Astrocyte of the cerebellum (primary cell): ENCODE measurements around the gene ARHGAP42.

Experiments
- DNase-seq: peaks from one replicate; pipeline ENCODE4 v3.0.0-alpha.2; 2011; ENCODE audit warnings: low read depth
- H3K4me3 ChIP-seq: 2 replicates; pipeline ENCODE4 v1.5.1; 2011; ENCODE audit warnings: mild to moderate bottlenecking, low read depth, low read length, moderate library complexity
- in situ Hi-C: cut with HindIII; loops from 2 replicates; pipeline ENCODE4 v1.10.0; 2017; ENCODE audit warnings: low sequenced_read_pairs
- TF ChIP-seq, protein P1 (sequence below): IDR thresholded peaks from 2 replicates; pipeline ENCODE4 v1.5.1; 2012; ENCODE audit warnings: low read length, low read depth, moderate library complexity, mild to moderate bottlenecking; ENCODE audit errors: missing control alignments

ARHGAP42 gene

DNA sequence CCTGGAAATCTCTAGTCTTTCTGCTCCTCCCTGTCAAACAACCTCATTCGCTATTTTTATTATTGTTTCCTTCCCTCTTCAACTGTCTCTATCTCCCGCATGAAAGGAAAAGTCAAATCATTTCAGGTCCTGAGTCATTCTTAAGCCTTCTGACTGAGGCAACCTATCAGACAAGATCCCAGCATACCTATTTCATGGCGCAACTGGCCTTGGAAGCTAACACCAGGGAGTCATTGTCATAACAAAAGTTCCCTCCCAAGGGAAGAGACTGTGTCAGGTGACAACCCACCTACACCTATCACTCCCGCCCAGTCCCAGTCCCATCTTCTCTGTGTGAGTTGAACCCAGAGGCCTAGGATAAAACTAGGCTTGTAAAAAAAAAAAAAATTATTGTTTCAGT lies 10.2 kb upstream of the ARHGAP42 start:
- no peak for DNase-seq
- in situ Hi-C loops, result loop anchor here (25.0 kb wide), 2 partner anchors 160 to 260 kb away; no protein-coding TSS in a partner anchor
- TF ChIP-seq, protein P1, sequence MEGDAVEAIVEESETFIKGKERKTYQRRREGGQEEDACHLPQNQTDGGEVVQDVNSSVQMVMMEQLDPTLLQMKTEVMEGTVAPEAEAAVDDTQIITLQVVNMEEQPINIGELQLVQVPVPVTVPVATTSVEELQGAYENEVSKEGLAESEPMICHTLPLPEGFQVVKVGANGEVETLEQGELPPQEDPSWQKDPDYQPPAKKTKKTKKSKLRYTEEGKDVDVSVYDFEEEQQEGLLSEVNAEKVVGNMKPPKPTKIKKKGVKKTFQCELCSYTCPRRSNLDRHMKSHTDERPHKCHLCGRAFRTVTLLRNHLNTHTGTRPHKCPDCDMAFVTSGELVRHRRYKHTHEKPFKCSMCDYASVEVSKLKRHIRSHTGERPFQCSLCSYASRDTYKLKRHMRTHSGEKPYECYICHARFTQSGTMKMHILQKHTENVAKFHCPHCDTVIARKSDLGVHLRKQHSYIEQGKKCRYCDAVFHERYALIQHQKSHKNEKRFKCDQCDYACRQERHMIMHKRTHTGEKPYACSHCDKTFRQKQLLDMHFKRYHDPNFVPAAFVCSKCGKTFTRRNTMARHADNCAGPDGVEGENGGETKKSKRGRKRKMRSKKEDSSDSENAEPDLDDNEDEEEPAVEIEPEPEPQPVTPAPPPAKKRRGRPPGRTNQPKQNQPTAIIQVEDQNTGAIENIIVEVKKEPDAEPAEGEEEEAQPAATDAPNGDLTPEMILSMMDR, result no peak
- H3K4me3 ChIP-seq, result no peak overlapping the region

DNA sequence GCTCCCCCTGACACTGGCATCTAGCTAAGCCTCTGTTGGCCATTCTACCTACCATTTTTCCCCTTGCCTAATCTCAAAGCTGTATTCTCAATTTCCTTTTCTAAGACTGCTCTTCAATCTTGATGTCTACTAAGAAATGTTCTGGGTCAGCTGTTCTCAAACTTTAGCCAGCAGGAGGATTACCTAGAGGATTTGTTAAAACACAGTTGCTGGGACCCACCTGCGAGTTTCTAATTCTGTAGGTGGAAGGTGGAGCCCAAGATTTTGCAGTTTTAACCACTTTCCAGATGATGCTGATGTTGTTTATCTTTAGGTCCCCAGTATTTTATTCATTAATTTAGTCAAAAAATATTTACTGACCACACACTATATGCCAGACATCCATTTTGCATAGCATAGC lies 9.3 kb upstream of the ARHGAP42 start:
- DNase-seq, result no peak
- in situ Hi-C loops, result loop anchor here (25.0 kb wide), 2 partner anchors 160 to 260 kb away; no protein-coding TSS in a partner anchor
- no peak overlapping the region for H3K4me3 ChIP-seq
- TF ChIP-seq, protein P1, result no peak

DNA sequence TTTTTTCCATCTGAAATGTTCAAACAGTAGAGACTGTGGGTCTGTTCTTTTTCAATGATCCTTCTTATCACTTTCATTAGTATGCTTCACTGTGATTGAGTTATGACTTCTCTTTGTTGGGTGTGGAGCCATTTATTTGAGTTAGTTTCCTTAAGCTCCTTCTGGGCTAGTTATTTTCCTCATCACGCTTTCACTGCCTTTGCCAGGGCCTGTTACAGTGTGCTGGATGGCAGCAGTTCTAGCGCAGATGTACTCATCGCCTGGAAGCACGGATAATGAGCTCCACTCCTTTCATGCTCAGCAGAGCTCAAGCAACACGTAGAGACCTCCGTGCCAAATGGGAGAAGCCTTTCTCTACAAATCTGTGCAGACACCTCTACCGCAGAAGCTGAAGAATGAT lies 7.0 kb upstream of the ARHGAP42 start:
- TF ChIP-seq, protein P1, result no peak
- in situ Hi-C loops, result loop anchor here (25.0 kb wide), 2 partner anchors 157 to 257 kb away; no protein-coding TSS in a partner anchor
- no peak overlapping the region for H3K4me3 ChIP-seq
- no peak for DNase-seq

DNA sequence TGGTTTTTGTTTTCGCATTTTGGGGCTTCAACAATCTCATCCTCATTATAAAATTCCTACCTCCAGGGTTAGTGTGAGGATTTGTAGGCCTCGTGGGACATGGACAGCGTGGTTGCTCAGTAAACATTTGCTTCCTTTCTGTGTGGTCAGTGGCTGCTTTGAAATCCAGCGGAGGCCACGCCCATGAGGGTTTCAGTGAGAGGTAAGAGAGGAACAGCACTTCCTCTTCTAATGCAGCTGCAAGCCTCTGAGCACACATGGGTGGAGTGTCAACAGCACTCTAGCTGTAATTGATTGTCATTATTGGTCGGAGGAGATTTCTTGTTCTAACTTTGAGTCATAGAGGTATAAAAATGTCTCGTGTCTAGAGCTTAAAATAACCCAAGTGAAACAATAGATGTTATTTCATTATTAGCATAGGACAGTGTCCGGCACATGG lies 6.0 kb upstream of the ARHGAP42 start:
- in situ Hi-C loops, result loop anchor here (25.0 kb wide), 2 partner anchors 156 to 256 kb away; no protein-coding TSS in a partner anchor
- no peak overlapping the region for H3K4me3 ChIP-seq
- no peak for DNase-seq
- TF ChIP-seq, protein P1, result no peak

DNA sequence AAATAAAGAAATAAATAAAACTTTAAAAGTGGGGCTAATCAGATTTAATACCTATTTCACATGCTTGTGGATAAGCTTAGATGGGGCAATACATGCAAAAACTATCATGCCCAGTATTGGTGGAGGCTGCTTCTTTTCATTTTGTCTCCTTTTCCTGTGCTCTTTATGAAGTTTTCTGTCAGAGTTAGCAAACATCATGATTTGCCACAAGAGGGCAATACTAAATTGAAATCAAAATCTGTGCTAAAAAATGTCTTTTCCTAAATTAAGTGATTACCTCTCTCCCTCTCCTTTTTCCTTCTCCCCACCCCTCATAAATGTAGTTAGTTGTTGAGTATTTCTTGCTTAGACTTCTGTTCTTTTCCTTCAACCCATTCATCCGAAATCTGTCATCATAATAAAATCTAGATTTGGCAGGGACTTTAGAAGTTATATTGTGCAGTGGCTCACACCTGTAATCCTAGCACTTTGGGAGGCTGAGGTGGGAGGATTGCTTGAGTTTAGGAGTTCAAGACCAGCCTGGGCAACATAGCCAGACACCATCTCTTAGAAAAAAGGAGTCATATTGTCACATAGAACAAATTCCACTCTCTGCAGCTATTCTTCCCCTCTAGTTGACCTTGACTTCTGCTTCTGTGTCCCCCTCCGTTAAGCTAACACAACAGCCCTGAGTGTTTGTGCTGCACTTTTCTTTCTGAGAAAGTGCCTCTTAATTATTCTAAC lies 4.7 kb upstream of the ARHGAP42 start:
- DNase-seq, result no peak
- TF ChIP-seq, protein P1, result peak; percentile 34
- H3K4me3 ChIP-seq, result no peak overlapping the region
- in situ Hi-C loops, result loop anchor here (25.0 kb wide), 2 partner anchors 155 to 255 kb away; no protein-coding TSS in a partner anchor

DNA sequence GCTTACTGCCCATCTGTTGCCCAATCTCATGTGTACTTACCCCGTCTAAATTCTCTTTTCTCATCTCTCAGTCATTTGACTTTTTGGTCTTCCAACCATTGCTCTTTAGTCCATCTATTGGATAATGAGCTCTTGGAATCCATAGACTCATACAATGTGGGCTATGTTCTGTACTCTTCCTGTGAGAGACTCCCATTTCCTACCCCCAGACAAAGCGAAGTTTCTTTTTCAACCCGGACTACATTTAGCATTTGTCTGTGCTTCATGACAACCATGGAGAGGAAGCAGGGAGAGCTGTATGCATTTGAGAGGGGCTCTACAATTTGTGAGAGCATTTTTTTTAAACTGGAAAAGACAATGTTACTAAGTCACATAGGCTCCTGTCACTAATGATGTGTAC lies 4.0 kb upstream of the ARHGAP42 start:
- H3K4me3 ChIP-seq, result no peak overlapping the region
- TF ChIP-seq, protein P1, result no peak
- DNase-seq, result no peak
- in situ Hi-C loops, result loop anchor here (25.0 kb wide), 2 partner anchors 154 to 254 kb away; no protein-coding TSS in a partner anchor
